ENCODE measurements around the gene RSF1. TPM values are rescaled to one million over a fixed set of nuclear protein-coding genes. Genes with fewer than 3 reads are reported as not detected.

The RSF1 gene
- total and polyA plus RNA-seq, 2 experiments from 2014 or later: 51.2 to 188 TPM

GRCh38 chr11:77660947-77661346, 159.6 kb downstream of the RSF1 start (continued):
- TF ChIP-seq STAT1 (IDR thresholded peaks at IDR 0.05; ENCODE audit: unreplicated experiment) (no peak), POLR2AphosphoS5 (IDR thresholded peaks at IDR 0.05; ENCODE audit: low read depth) (no peak), ZNF462 (CRISPR knock-in tag; IDR thresholded peaks at IDR 0.05) (no peak), CREB1 (CRISPR knock-in tag; IDR thresholded peaks at IDR 0.05; ENCODE audit: low read depth) (no peak), ETS1 (IDR thresholded peaks at IDR 0.05) (no peak)

GRCh38 chr11:77658213-77659013, 162.1 kb downstream of the RSF1 start:
- no peak for DNase-seq (ENCODE audit: low spot score)
- no peaks in the 10 kb centered on the region for H3K4me1 ChIP-seq (ENCODE audit: insufficient read depth)
- H3K9me2 ChIP-seq (ENCODE audit: insufficient read depth): 0 out of 2 replicates have a peak, but pooled peaks cover 2% of the 10 kb centered on the region
- H3K4me1 Mint-ChIP-seq: peaks cover 4% of the 10 kb centered on the region; the same call in 1 of the 3 replicates
- TF ChIP-seq ZNF462 (CRISPR knock-in tag; IDR thresholded peaks at IDR 0.05): no peak
- no peaks in the 10 kb centered on the region for H3K9me3 Mint-ChIP-seq
- H3K27ac ChIP-seq (ENCODE audit: low read depth): no peak overlapping the region; the same call in 1 of the 2 replicates
- H3K4me3 Mint-ChIP-seq: no peak overlapping the region
- H3K79me2 ChIP-seq (replicated peaks; ENCODE audit: insufficient read depth): no peaks in the 10 kb centered on the region
- H3K27me3 ChIP-seq (ENCODE audit: insufficient read depth): no peaks in the 10 kb centered on the region
- no peak overlapping the region for H3K4me3 ChIP-seq
- H2AFZ ChIP-seq: no peak overlapping the region
- H3K36me3 ChIP-seq (ENCODE audit: insufficient read depth): no peaks in the 10 kb centered on the region
- peaks cover 3% of the 10 kb centered on the region for H3K27me3 Mint-ChIP-seq (ENCODE audit: insufficient read depth, low read depth, poor library complexity)
- H3K36me3 Mint-ChIP-seq (ENCODE audit: low read depth): no peaks in the 10 kb centered on the region
- no peak overlapping the region for H3K4me2 ChIP-seq
- no peaks in the 10 kb centered on the region for H3F3A ChIP-seq (replicated peaks; ENCODE audit: low read depth)
- ATAC-seq: no peak
- no peak overlapping the region for H3K27ac Mint-ChIP-seq
- H4K20me1 ChIP-seq (replicated peaks; ENCODE audit: insufficient read depth): no peaks in the 10 kb centered on the region

Measured in GM23338 (cell line).